ENCODE measurements around the gene PDE1C.

The PDE1C gene

GRCh38 chr7:32037650-32038198 lies 32.5 kb downstream of the PDE1C start:
- TF ChIP-seq CTCF (IDR thresholded peaks at IDR 0.05; ENCODE audit: insufficient read depth, low read depth, low read length, missing control alignments): no peak
- no peak overlapping the region for H3K4me3 ChIP-seq (ENCODE audit: low read length)
- no peak for DNase-seq (ENCODE audit: low read depth)

GRCh38 chr7:32036557-32036956 lies 33.6 kb downstream of the PDE1C start:
- H3K4me3 ChIP-seq (ENCODE audit: low read length): no peak overlapping the region
- TF ChIP-seq CTCF (IDR thresholded peaks at IDR 0.05; ENCODE audit: insufficient read depth, low read depth, low read length, missing control alignments): no peak
- DNase-seq (ENCODE audit: low read depth): no peak

GRCh38 chr7:32034052-32034451 lies 36.2 kb downstream of the PDE1C start:
- DNase-seq (ENCODE audit: low read depth): peak; percentile 66
- H3K4me3 ChIP-seq (ENCODE audit: low read length): no peak overlapping the region
- no peak for TF ChIP-seq CTCF (IDR thresholded peaks at IDR 0.05; ENCODE audit: insufficient read depth, low read depth, low read length, missing control alignments)

- no peak for TF ChIP-seq CTCF (IDR thresholded peaks at IDR 0.05; ENCODE audit: insufficient read depth, low read depth, low read length, missing control alignments)
- H3K4me3 ChIP-seq (ENCODE audit: low read length): no peak overlapping the region
- DNase-seq (ENCODE audit: low read depth): no peak
Observed at GRCh38 chr7:32033006-32033405, 37.2 kb downstream of the PDE1C start.

- DNase-seq (ENCODE audit: low read depth): no peak
- no peak overlapping the region for H3K4me3 ChIP-seq (ENCODE audit: low read length)
- TF ChIP-seq CTCF (IDR thresholded peaks at IDR 0.05; ENCODE audit: insufficient read depth, low read depth, low read length, missing control alignments): no peak
Observed at GRCh38 chr7:32032211-32032610, 38.0 kb downstream of the PDE1C start.

- no peak for TF ChIP-seq CTCF (IDR thresholded peaks at IDR 0.05; ENCODE audit: insufficient read depth, low read depth, low read length, missing control alignments)
- no peak overlapping the region for H3K4me3 ChIP-seq (ENCODE audit: low read length)
- no peak for DNase-seq (ENCODE audit: low read depth)
Observed at GRCh38 chr7:32030904-32031692, 39.1 kb downstream of the PDE1C start.

- no peak overlapping the region for H3K4me3 ChIP-seq (ENCODE audit: low read length)
- DNase-seq (ENCODE audit: low read depth): no peak
Observed at GRCh38 chr7:32026083-32026425, 44.2 kb downstream of the PDE1C start.

More at GRCh38 chr7:32026083-32026425, 44.2 kb downstream of the PDE1C start:
- TF ChIP-seq CTCF (IDR thresholded peaks at IDR 0.05; ENCODE audit: insufficient read depth, low read depth, low read length, missing control alignments): no peak
